H1 (cell line): ENCODE data around the gene CEP97. TPM values are rescaled to one million over a fixed set of nuclear protein-coding genes. Genes with fewer than 3 reads are reported as not detected.

Source experiments
- CTCF ChIA-PET: fragments of 300-600 bp; sonication (Branson Sonifier 250); formaldehyde crosslinking; loops from one replicate; lab custom pipeline; 2021; ENCODE audit not compliant: partially characterized antibody; lab: Charles Lee
- POLR2A ChIA-PET: fragments of 300-600 bp; sonication (Branson Sonifier 250); formaldehyde crosslinking; loops from one replicate; lab custom pipeline; 2021; ENCODE audit warnings: inconsistent platforms; ENCODE audit not compliant: partially characterized antibody; lab: Charles Lee
- DNase-seq, 2 experiments: peaks; one replicate each; pipeline versions ENCODE4 v3.0.0 to v3.0.0-alpha.2; 2010 to 2022; ENCODE audit warnings: low spot score in 2 of 2, low read depth in 1 of 2, mixed read lengths in 1 of 2
- FAIRE-seq: peaks from 2 replicates; lab custom pipeline; 2011; peaks lifted over from hg19 to GRCh38; lab: Jason Lieb, UNC
- H2AFZ ChIP-seq: 2 replicates; pipeline ENCODE4 v1.8.1; 2012; ENCODE audit warnings: low read length, inconsistent platforms
- H2AK5ac ChIP-seq: 2 replicates; pipeline ENCODE4 v1.6.1; 2013; ENCODE audit warnings: low read depth, low read length
- H2BK120ac ChIP-seq: replicated peaks from 2 replicates; pipeline ENCODE3; 2013; ENCODE audit warnings: low read depth, low read length, inconsistent platforms
- H2BK12ac ChIP-seq: 2 replicates; pipeline ENCODE4 v1.6.1; 2013; ENCODE audit warnings: low read depth, low read length
- H2BK15ac ChIP-seq: 2 replicates; pipeline ENCODE4 v1.6.1; 2013; ENCODE audit warnings: low read length
- H2BK20ac ChIP-seq: 2 replicates; pipeline ENCODE4 v1.6.1; 2013; ENCODE audit warnings: low read length
- H2BK5ac ChIP-seq: 2 replicates; pipeline ENCODE4 v1.6.1; 2013; ENCODE audit warnings: low read depth, low read length
- H3K14ac ChIP-seq: 2 replicates; pipeline ENCODE4 v1.6.1; 2013; ENCODE audit warnings: inconsistent platforms; ENCODE audit not compliant: insufficient read length
- H3K18ac ChIP-seq: 2 replicates; pipeline ENCODE4 v1.6.1; 2013; ENCODE audit warnings: low read length; ENCODE audit errors: extremely low read depth
- H3K23ac ChIP-seq: 2 replicates; pipeline ENCODE4 v1.6.1; 2013; ENCODE audit warnings: inconsistent platforms; ENCODE audit not compliant: insufficient read length
- H3K23me2 ChIP-seq: 2 replicates; pipeline ENCODE4 v1.6.1; 2013; ENCODE audit warnings: low read depth, low read length
- H3K27ac ChIP-seq: 2 replicates; pipeline ENCODE4 v1.6.1; 2011; ENCODE audit warnings: low read depth, low read length, inconsistent platforms
- H3K27me3 ChIP-seq, 4 experiments: replicated peaks in 1 of 4; 1 replicate in 1 of 4; 2 replicates in 3 of 4; pipeline versions ENCODE4 v1.6.1 to v1.8.1; 2011 to 2013; ENCODE audit warnings: low read length in 3 of 4, mild to moderate bottlenecking in 3 of 4, inconsistent platforms in 2 of 4, mixed read lengths in 2 of 4, moderate library complexity in 1 of 4; ENCODE audit not compliant: control insufficient read depth in 3 of 4, insufficient read depth in 3 of 4; ENCODE audit errors: extremely low read depth in 1 of 4
- H3K36me3 ChIP-seq, 4 experiments: 2 replicates each; pipeline versions ENCODE4 v1.6.1 to v1.8.1; 2011 to 2013; ENCODE audit warnings: mild to moderate bottlenecking in 4 of 4, low read length in 3 of 4, moderate library complexity in 2 of 4, control low read depth in 1 of 4, inconsistent platforms in 1 of 4; ENCODE audit not compliant: insufficient read depth in 4 of 4, control insufficient read depth in 2 of 4
- H3K4ac ChIP-seq: replicated peaks from 2 replicates; pipeline ENCODE3; 2013; ENCODE audit warnings: low read length, low read depth, mixed read lengths, inconsistent platforms; ENCODE audit not compliant: insufficient read length
- H3K4me1 ChIP-seq, 4 experiments: replicated peaks in 1 of 4; 1 replicate in 1 of 4; 2 replicates in 3 of 4; pipeline versions ENCODE4 v1.6.1 to v1.8.1; 2011 to 2013; ENCODE audit warnings: low read length in 3 of 4, inconsistent platforms in 2 of 4, mixed read lengths in 1 of 4; ENCODE audit not compliant: insufficient read depth in 4 of 4, control insufficient read depth in 3 of 4
- H3K4me2 ChIP-seq, 2 experiments: 2 replicates each; pipeline versions ENCODE4 v1.6.1 to v1.8.1; 2011 to 2013; ENCODE audit warnings: low read depth in 2 of 2, low read length in 2 of 2, control low read depth in 1 of 2, inconsistent platforms in 1 of 2, mild to moderate bottlenecking in 1 of 2; ENCODE audit not compliant: insufficient read depth in 1 of 2
- H3K4me3 ChIP-seq, 4 experiments: fragments of 200-600, 300-600 bp in 1 of 4; sonication (generic), shearing (Covaris generic), sonication (Bioruptor Twin) in 1 of 4; 2 replicates each; pipeline versions ENCODE4 v1.5.1 to v1.8.1; 2011 to 2016; ENCODE audit warnings: low read length in 4 of 4, low read depth in 3 of 4, control low read depth in 2 of 4, inconsistent platforms in 2 of 4, mild to moderate bottlenecking in 2 of 4, mixed read lengths in 1 of 4, moderate library complexity in 1 of 4; ENCODE audit not compliant: insufficient read depth in 2 of 4; ENCODE audit errors: extremely low read depth in 1 of 4
- H3K56ac ChIP-seq: replicated peaks from 2 replicates; pipeline ENCODE3; 2013; ENCODE audit warnings: low read depth, mild to moderate bottlenecking, mixed read lengths, low read length, inconsistent platforms; ENCODE audit not compliant: insufficient read length
- H3K79me1 ChIP-seq: 2 replicates; pipeline ENCODE4 v1.6.1; 2013; ENCODE audit warnings: low read depth, low read length, control low read depth
- H3K79me2 ChIP-seq, 2 experiments: 2 replicates each; pipeline versions ENCODE4 v1.6.1 to v1.8.1; 2012 to 2013; ENCODE audit warnings: low read length in 2 of 2, mild to moderate bottlenecking in 2 of 2, inconsistent platforms in 1 of 2; ENCODE audit not compliant: insufficient read depth in 2 of 2, control insufficient read depth in 1 of 2
- H3K9ac ChIP-seq, 4 experiments: replicated peaks in 1 of 4; 1 replicate in 1 of 4; 2 replicates in 3 of 4; pipeline versions ENCODE4 v1.6.1 to v1.8.1; 2011 to 2013; ENCODE audit warnings: low read depth in 3 of 4, low read length in 3 of 4, control low read depth in 2 of 4, mild to moderate bottlenecking in 2 of 4, moderate library complexity in 2 of 4, inconsistent platforms in 1 of 4; ENCODE audit errors: extremely low read depth in 1 of 4
- H3K9me3 ChIP-seq, 2 experiments: 2 replicates each; pipeline versions ENCODE4 v1.6.1 to v1.8.1; 2012 to 2013; ENCODE audit warnings: mild to moderate bottlenecking in 2 of 2, moderate library complexity in 2 of 2, control low read depth in 1 of 2, inconsistent platforms in 1 of 2, low read depth in 1 of 2, low read length in 1 of 2, mixed read lengths in 1 of 2; ENCODE audit not compliant: insufficient read depth in 2 of 2
- H4K20me1 ChIP-seq, 2 experiments: replicated peaks in 1 of 2; 2 replicates each; pipeline versions ENCODE3 to v1.8.1; 2011 to 2013; ENCODE audit warnings: inconsistent platforms in 2 of 2, low read length in 2 of 2, mild to moderate bottlenecking in 1 of 2; ENCODE audit not compliant: insufficient read depth in 2 of 2, control insufficient read depth in 1 of 2
- H4K5ac ChIP-seq: 2 replicates; pipeline ENCODE4 v1.6.1; 2013; ENCODE audit warnings: low read length, low read depth, mixed read lengths, inconsistent platforms; ENCODE audit not compliant: insufficient read length
- H4K8ac ChIP-seq: 2 replicates; pipeline ENCODE4 v1.8.0; 2013; ENCODE audit warnings: mild to moderate bottlenecking, moderate library complexity, low read length, inconsistent platforms; ENCODE audit not compliant: insufficient read depth; ENCODE audit errors: extremely low read depth
- H4K91ac ChIP-seq: replicated peaks from 2 replicates; pipeline ENCODE3; 2013; ENCODE audit warnings: low read length, mixed read lengths, inconsistent platforms; ENCODE audit not compliant: insufficient read length
- BACH1 ChIP-seq: IDR thresholded peaks from 2 replicates; pipeline ENCODE4 v1.6.1; 2012; ENCODE audit warnings: low read length, improper control_type of control experiment
- CTBP2 ChIP-seq: IDR thresholded peaks from 2 replicates; pipeline ENCODE4 v1.7.0; 2011; ENCODE audit warnings: borderline replicate concordance, mild to moderate bottlenecking, moderate library complexity, mixed read lengths, low read length; ENCODE audit not compliant: insufficient read depth, insufficient read length
- EP300 ChIP-seq, 2 experiments: IDR thresholded peaks; 1 replicate in 1 of 2; 2 replicates in 1 of 2; pipeline ENCODE4 v1.6.1; 2011 to 2012; ENCODE audit warnings: low read depth in 2 of 2, low read length in 2 of 2, mild to moderate bottlenecking in 2 of 2, borderline replicate concordance in 1 of 2, inconsistent platforms in 1 of 2, moderate library complexity in 1 of 2
- FOSL1 ChIP-seq: IDR thresholded peaks from 2 replicates; pipeline ENCODE4 v1.6.1; 2011; ENCODE audit warnings: mild to moderate bottlenecking, low read depth, low read length, moderate library complexity; ENCODE audit not compliant: insufficient read depth
- polyA plus RNA-seq, 7 experiments: library from polyadenylated mRNA; depleted of rRNA in 3 of 7; stranded (reverse) in 5 of 7; unstranded in 2 of 7; fragments of >200 nt in 5 of 7; fragments of 200-250 nt in 2 of 7; gene quantifications; 1 replicate in 5 of 7; 2 replicates in 1 of 7; 4 replicates in 1 of 7; pipeline versions ENCODE4 v1.2.1 to v1.2.3, GENCODE V29; 2011 to 2013; ENCODE audit warnings: missing spikeins in 2 of 7, mixed read lengths in 2 of 7
- total RNA-seq: library from RNA; stranded (reverse); fragmentation: NEBNext Ultra II Directional; extraction: Animal tissue kit (Norgen Biotek cat#: 25700); gene quantifications from 2 replicates; pipeline ENCODE4 v1.2.1, GENCODE V29; 2021

The CEP97 gene
- total and polyA plus RNA-seq, 2 of the 8 experiments (the other 6 are each of a cell fraction or from before 2014, with no cell fraction given), result 1.6 to 13.2 TPM

DNA sequence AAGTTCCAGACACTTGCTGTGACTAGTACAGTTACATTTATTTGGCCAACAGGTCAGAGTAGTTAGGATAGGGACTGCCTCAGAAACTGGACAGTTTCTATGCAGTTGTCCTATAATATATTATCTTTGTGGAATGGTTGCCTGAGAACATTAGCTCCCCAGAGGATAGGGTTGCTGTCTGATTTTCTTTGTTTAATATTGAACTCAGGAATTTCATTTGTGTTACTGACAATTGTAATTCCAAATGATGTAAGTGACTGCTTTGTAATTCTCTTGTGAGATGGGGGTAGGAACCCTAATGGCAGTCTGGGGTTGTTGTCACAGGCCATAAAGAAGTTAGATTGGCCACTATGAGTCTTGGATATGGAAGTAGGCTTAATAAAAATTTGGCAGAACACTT, 56.8 kb downstream of the CEP97 start:
- H3K79me1 ChIP-seq, result no peaks in the 10 kb centered on the region
- H3K9me3 ChIP-seq, result no peaks in the 10 kb centered on the region
- H3K23me2 ChIP-seq, result peaks cover 8% of the 10 kb centered on the region
- peak overlapping the region; percentile 77 to 96 for H3K4me2 ChIP-seq
- H2BK12ac ChIP-seq, result no peak overlapping the region
- POLR2A ChIA-PET, result no interaction called here
- H3K36me3 ChIP-seq, result peaks cover 4 to 31% (median 18%) of the 10 kb centered on the region in 4 experiments; a peak in 7 of 8 replicates
- CTCF ChIA-PET, result interaction anchor here (1.0 kb wide), 1 partner anchor 14 kb away, joined by 3 read pairs; no protein-coding TSS in a partner anchor
- H3K56ac ChIP-seq, result no peak overlapping the region
- no peak overlapping the region for H3K23ac ChIP-seq
- DNase-seq (no peak), FAIRE-seq (no peak)
- no peaks in the 10 kb centered on the region for H4K20me1 ChIP-seq
- H4K8ac ChIP-seq, result no peak overlapping the region
- H2BK120ac ChIP-seq, result no peak overlapping the region
- no peak overlapping the region for H2BK5ac ChIP-seq
- H2BK20ac ChIP-seq, result no peak overlapping the region
- no peak overlapping the region for H3K9ac ChIP-seq
- no peak overlapping the region for H3K27ac ChIP-seq
- peaks cover 5 to 11% (median 6%) of the 10 kb centered on the region in 4 experiments; a peak in 6 of 7 replicates for H3K4me1 ChIP-seq
- peaks cover 0 to 7% (median 4%) of the 10 kb centered on the region in 4 experiments; a peak in 4 of 7 replicates for H3K27me3 ChIP-seq
- no peak overlapping the region for H3K4ac ChIP-seq
- H2BK15ac ChIP-seq, result no peak overlapping the region
- no peak overlapping the region for H4K5ac ChIP-seq
- H3K79me2 ChIP-seq, result peaks cover 0 to 10% of the 10 kb centered on the region in 2 experiments; a peak in 1 of 4 replicates
- no peak overlapping the region for H3K14ac ChIP-seq
- H3K4me3 ChIP-seq, result peak overlapping the region in 1 of 4 experiments; percentile 70; a peak in 1 of 8 replicates
- no peak for TF ChIP-seq BACH1
- TF ChIP-seq CTBP2, result no peak
- TF ChIP-seq EP300 (IDR thresholded peaks at IDR 0.05; ENCODE audit: borderline replicate concordance in 1 of 2, low read depth in 2 of 2, low read length in 2 of 2), result no peak
- no peak for TF ChIP-seq FOSL1
- H3K18ac ChIP-seq, result no peak overlapping the region
- H4K91ac ChIP-seq, result no peak overlapping the region
- H2AFZ ChIP-seq, result no peak overlapping the region
- no peak overlapping the region for H2AK5ac ChIP-seq
